ENCODE data around the gene NLRP6.
"Not testable (repeated sequence)": the region's sequence is repeated elsewhere in the genome, so short reads cannot be mapped to it uniquely, and the experiment has no call there.

NLRP6 gene

DNA sequence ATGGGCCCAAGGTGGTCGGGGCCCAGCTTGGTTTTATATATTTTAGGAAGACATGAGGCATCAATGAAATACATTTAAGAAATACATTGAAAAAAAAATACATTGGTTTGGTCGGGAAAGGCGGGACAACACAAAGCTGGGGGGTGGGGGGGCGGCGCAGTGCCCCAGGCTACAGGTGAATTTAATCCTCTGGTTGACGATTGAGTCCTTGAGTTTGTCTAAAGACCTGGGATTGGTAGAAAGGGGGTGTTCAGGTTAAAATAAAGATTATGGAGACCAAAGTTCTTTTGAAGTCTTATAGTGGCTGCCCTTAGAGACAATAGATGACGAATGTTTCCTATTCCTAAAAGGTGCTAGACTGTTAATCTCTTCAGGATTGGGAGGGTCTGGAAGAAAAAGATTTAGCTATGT is 38.7 kb downstream of the NLRP6 start:
- no peaks in the 10 kb centered on the region for H3K9me3 ChIP-seq (replicated peaks; ENCODE audit: low read length)
- H3K4me1 ChIP-seq (ENCODE audit: control insufficient read depth, insufficient read depth, low read length), result peaks cover 14% of the 10 kb centered on the region
- H3K4me2 ChIP-seq (ENCODE audit: low read length), result no peak overlapping the region
- no peak overlapping the region for H3K9ac ChIP-seq (ENCODE audit: low read depth, low read length)
- no peaks in the 10 kb centered on the region for H3K36me3 ChIP-seq (ENCODE audit: insufficient read depth, low read length)
- no peak overlapping the region for H3K4me3 ChIP-seq (ENCODE audit: low read length)
- H3K27me3 ChIP-seq (ENCODE audit: control insufficient read depth, insufficient read depth, low read length), result no peaks in the 10 kb centered on the region

DNA sequence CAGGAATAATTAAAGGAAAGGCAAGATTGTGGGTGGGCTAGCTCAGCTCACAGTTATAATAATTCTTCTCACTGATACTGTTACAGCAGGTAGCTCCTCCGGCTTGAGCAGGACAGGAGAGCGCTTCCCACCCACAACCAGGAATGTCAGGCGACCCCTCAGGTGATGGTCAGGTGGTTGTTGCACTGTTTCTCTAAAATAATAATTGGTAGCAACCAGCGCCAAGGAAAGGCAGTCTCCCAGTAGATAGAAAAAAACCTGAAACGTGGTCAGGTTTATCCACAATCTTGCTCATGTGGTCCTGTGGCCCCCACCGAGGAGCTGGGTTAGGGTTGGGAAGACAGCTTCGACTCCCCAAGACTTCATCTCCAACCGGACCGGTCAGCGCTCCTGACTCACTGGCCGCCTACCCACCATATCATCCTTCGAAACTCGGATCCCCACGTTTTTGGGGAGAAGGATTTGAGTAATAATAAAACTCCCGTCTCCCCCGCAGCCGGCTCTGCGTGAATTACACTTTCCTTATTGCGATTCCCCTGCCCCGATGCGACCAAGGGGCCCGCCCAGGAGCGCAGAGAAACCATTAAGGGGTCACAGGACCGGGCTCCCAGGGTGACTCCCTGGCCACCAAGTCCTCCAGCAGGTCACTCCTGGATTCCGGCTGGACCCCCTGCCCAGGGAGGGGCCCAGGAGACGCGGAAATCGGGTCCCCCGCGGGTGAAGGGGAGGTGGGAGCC is 39.6 kb downstream of the NLRP6 start:
- H3K9ac ChIP-seq (ENCODE audit: low read depth, low read length); H3K27me3 ChIP-seq (ENCODE audit: control insufficient read depth, insufficient read depth, low read length); H3K36me3 ChIP-seq (ENCODE audit: insufficient read depth, low read length); H3K9me3 ChIP-seq (replicated peaks; ENCODE audit: low read length); H3K4me2 ChIP-seq (ENCODE audit: low read length); H3K4me3 ChIP-seq (ENCODE audit: low read length): not testable (repeated sequence)
- H3K4me1 ChIP-seq (ENCODE audit: control insufficient read depth, insufficient read depth, low read length), result peaks cover 12% of the 10 kb centered on the region

DNA sequence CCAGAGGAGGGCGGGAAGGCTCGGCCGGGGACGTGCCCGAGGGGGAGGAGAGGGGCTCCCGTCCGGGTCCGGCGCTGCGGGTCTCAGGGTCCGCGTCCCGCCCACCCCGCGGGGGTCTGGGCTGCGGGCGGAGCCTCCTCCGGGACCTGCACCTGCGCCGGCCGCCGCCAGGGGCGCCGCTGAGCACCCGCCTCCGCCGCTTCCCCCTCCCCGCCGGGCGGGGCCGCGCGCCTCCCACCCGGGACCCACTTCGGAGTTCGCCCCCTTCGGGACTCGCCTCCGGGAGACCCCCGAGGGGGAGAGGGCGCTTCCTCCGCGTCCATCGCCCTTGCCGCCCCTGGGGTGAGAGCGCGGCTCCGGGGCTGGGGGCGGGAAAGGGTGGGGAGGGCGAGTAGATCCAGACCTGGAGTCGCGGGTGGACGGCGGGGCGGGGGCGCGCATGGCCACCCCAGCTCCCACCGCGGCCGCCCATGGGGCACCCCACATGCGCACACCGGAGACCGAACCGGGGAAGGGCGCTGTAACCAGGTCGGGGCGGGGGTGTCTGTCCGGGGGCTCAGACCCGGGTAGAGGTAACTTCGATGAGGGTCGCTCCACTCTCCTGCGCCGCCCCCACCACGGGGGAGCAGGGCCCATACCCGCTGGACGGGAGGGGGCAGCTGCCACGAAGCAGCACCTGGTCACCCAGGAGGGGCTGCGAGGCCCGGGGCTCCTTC is 40.4 kb downstream of the NLRP6 start:
- H3K36me3 ChIP-seq (ENCODE audit: insufficient read depth, low read length); H3K9me3 ChIP-seq (replicated peaks; ENCODE audit: low read length); H3K27me3 ChIP-seq (ENCODE audit: control insufficient read depth, insufficient read depth, low read length); H3K4me1 ChIP-seq (ENCODE audit: control insufficient read depth, insufficient read depth, low read length): not testable (repeated sequence)
- Histone ChIP-seq H3K9ac (ENCODE audit: low read depth, low read length) (peak overlapping the region; percentile 87), H3K4me3 (ENCODE audit: low read length) (peak overlapping the region; percentile 94), H3K4me2 (ENCODE audit: low read length) (peak overlapping the region; percentile 85)

DNA sequence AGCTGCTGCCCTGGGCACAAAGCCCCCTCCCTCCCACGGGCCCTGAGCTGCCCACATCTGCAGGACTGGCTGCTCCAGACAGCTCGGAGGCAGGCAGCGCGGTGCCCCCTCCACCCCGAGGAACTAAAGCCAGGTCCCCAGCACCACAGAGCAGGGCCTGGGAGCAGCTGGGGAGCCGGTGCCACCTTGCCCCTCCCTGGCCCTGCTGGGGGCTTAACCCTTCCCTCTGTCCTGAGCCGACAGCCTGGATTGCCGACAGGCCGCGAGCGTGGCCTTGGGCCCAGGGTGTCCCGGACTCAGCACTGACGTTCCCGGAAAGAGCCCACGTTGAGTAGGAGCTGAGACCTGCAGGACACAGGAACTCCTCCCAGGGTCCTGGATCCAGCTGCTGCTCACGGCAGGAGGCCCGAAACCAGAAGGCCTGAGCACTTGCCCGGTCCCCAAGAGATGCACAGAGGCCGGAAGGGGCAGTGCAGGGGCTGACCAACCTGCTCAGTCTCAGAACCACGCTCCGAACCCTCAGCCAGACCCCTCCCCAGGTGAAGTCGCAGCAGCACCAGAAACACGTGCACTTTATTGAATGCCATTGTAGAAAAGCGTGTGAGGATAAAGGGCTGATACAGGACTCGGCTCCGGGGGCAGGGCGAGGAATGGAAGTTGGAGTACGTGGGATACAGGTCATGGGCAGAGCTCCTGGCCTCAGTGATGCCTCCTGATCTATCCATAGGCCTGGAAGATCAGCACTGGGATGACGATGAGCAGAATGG is 41.1 kb downstream of the NLRP6 start:
- H3K27me3 ChIP-seq (ENCODE audit: control insufficient read depth, insufficient read depth, low read length); H3K36me3 ChIP-seq (ENCODE audit: insufficient read depth, low read length); H3K4me1 ChIP-seq (ENCODE audit: control insufficient read depth, insufficient read depth, low read length); H3K9me3 ChIP-seq (replicated peaks; ENCODE audit: low read length): not testable (repeated sequence)
- H3K4me2 ChIP-seq (ENCODE audit: low read length), result peak overlapping the region; percentile 85
- peak overlapping the region; percentile 87 for H3K9ac ChIP-seq (ENCODE audit: low read depth, low read length)
- H3K4me3 ChIP-seq (ENCODE audit: low read length), result peak overlapping the region; percentile 94

DNA sequence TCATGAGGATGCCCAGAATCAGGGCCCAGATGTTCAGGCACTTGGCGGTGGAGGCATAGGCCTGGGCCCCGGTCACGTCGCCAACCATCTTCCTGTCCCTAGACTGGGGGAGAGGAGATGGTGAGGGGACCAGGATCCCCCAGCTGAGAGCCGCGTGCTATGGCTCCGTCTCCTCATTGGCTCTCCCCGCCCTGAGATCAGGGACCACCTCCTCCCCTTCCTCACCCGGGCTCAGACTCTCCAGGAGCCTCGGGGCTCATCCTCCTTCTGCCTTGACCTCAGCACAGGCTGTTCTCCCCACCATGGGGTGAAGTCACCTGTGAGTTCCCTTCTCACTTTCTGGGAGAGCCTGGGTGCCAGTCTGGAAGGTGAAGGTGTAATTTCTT is 41.7 kb downstream of the NLRP6 start:
- not testable (repeated sequence) for H3K4me1 ChIP-seq (ENCODE audit: control insufficient read depth, insufficient read depth, low read length); H3K36me3 ChIP-seq (ENCODE audit: insufficient read depth, low read length); H3K27me3 ChIP-seq (ENCODE audit: control insufficient read depth, insufficient read depth, low read length); H3K9me3 ChIP-seq (replicated peaks; ENCODE audit: low read length)
- H3K4me3 ChIP-seq (ENCODE audit: low read length), result peak overlapping the region; percentile 94
- H3K9ac ChIP-seq (ENCODE audit: low read depth, low read length), result peak overlapping the region; percentile 87
- peak overlapping the region; percentile 85 for H3K4me2 ChIP-seq (ENCODE audit: low read length)

DNA sequence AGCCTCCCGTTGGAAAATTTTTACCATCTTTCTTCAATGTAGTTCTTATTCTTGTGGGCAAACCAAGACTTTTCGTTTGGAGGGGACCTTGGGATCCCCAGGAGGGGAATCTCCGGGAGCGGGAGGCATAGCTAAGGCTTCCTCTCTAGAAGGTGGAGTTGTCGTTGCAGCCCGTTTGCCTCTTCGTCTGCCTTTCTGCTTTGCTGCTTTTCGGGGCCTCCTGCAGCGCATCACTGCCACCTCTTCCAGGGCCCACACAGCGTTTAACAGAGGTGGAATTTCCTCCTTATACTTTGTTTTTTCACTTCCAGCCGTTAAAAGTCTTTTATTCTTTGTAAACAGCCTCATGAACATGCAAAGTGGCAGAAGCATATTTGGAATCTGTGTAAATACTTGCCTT is 45.9 kb downstream of the NLRP6 start:
- Histone ChIP-seq H3K4me1 (ENCODE audit: control insufficient read depth, insufficient read depth, low read length) (peaks cover 26% of the 10 kb centered on the region), H3K4me2 (ENCODE audit: low read length) (no peak overlapping the region)

DNA sequence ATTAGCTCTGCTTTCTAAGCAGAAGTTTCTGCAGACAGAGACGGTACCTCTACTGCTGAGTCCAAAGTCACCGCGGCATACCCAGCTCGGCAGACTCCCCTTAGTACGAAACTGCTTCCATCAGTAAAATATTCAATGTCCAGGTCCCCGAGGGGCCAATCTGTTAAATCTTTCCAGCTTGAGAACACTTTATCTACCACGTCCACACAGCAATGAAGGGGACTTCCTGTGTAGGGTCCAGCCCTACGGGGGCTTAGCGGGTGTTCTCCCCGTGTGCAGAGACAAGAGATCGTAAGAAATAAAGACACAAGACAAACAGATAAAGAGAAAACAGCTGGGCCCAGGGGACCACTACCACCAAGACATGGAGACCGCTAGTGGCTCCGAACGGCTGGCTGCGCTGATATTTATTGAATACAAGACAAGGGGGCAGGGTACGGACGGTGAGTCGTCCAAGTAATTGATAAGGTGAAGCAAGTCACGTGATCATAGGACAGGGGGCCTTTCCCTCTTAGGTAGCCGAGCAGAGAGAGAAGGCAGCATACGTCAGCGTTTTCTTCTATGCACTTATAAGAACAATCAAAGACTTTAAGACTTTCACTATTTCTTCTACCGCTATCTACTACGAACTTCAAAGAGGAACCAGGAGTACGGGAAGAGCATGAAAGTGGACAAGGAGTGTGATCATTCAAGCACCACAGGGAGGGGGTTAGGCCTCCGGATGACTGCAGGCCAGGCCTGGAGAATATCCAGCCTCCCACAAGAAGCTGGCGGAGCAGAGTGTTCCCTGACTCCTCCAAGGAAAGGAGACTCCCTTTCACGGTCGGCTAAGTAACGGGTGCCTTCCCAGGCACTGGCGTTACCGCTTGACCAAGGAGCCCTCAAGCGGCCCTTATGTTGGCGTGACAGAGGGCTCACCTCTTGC is 46.6 kb downstream of the NLRP6 start:
- not testable (repeated sequence) for H3K36me3 ChIP-seq (ENCODE audit: insufficient read depth, low read length); H3K9ac ChIP-seq (ENCODE audit: low read depth, low read length); H3K9me3 ChIP-seq (replicated peaks; ENCODE audit: low read length); H3K4me2 ChIP-seq (ENCODE audit: low read length); H3K27me3 ChIP-seq (ENCODE audit: control insufficient read depth, insufficient read depth, low read length); H3K4me3 ChIP-seq (ENCODE audit: low read length)
- H3K4me1 ChIP-seq (ENCODE audit: control insufficient read depth, insufficient read depth, low read length), result peaks cover 26% of the 10 kb centered on the region

More for the DNA sequence above, 45.9 kb downstream of the NLRP6 start:
- Histone ChIP-seq H3K9ac (ENCODE audit: low read depth, low read length) (no peak overlapping the region), H3K9me3 (replicated peaks; ENCODE audit: low read length) (no peaks in the 10 kb centered on the region), H3K27me3 (ENCODE audit: control insufficient read depth, insufficient read depth, low read length) (no peaks in the 10 kb centered on the region), H3K36me3 (ENCODE audit: insufficient read depth, low read length) (no peaks in the 10 kb centered on the region), H3K4me3 (ENCODE audit: low read length) (no peak overlapping the region)

DNA sequence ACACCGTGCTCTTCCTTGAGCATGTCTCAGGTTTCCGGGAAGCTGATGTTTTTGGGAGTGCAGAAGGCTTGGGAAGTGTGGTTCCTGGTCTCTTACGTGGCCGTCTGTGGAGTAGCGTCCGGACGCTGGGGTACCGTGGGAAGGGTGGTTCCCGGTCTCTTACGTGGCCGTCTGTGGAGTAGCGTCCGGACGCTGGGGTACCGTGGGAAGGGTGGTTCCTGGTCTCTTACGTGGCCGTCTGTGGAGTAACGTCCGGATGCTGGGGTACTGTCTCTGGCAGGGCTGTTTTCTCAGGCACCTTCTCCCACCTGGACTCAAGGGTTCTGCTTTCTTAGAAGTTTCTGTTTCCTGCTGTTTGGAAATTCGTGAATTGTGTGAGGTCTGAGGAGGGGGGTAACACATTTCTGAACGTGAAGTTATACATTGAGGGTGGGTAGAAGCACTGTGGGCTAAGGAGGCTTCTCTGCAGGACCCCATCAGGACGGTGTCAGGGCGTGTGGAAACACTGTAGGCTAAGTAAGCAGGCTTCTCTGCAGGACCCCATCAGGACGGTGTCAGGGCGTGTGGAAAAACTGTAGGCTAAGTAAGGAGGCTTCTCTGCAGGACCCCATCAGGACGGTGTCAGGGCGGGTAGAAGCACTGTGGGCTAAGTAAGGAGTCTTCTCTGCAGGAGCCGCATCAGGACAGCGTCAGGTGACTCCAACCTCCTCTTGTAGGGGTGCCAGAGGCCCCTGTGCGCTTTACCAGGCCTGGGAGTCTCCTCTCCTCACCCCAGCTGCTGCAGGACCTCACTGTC is 47.8 kb downstream of the NLRP6 start:
- no peaks in the 10 kb centered on the region for H3K36me3 ChIP-seq (ENCODE audit: insufficient read depth, low read length)
- H3K27me3 ChIP-seq (ENCODE audit: control insufficient read depth, insufficient read depth, low read length), result peaks cover 4% of the 10 kb centered on the region
- H3K4me3 ChIP-seq (ENCODE audit: low read length), result no peak overlapping the region
- peaks cover 24% of the 10 kb centered on the region for H3K4me1 ChIP-seq (ENCODE audit: control insufficient read depth, insufficient read depth, low read length)
- no peaks in the 10 kb centered on the region for H3K9me3 ChIP-seq (replicated peaks; ENCODE audit: low read length)
- no peak overlapping the region for H3K4me2 ChIP-seq (ENCODE audit: low read length)
- H3K9ac ChIP-seq (ENCODE audit: low read depth, low read length), result no peak overlapping the region

DNA sequence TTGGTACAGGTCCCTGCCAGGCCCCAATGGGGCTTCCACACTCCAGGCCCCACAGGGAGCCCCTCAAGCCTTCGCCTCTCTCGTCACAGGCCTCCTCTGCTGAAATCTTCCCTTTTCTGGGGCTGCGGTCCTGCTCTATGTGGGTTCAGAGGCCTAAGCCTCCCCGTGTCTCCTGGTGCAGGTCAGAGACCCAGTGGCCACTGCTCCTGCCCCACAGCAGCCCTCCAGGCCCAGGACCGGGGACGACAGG is 48.3 kb downstream of the NLRP6 start:
- Histone ChIP-seq H3K4me2 (ENCODE audit: low read length) (peak overlapping the region; percentile 71), H3K36me3 (ENCODE audit: insufficient read depth, low read length) (no peaks in the 10 kb centered on the region), H3K4me1 (ENCODE audit: control insufficient read depth, insufficient read depth, low read length) (peaks cover 22% of the 10 kb centered on the region), H3K9me3 (replicated peaks; ENCODE audit: low read length) (no peaks in the 10 kb centered on the region), H3K4me3 (ENCODE audit: low read length) (no peak overlapping the region), H3K9ac (ENCODE audit: low read depth, low read length) (peak overlapping the region; percentile 13), H3K27me3 (ENCODE audit: control insufficient read depth, insufficient read depth, low read length) (peaks cover 4% of the 10 kb centered on the region)

DNA sequence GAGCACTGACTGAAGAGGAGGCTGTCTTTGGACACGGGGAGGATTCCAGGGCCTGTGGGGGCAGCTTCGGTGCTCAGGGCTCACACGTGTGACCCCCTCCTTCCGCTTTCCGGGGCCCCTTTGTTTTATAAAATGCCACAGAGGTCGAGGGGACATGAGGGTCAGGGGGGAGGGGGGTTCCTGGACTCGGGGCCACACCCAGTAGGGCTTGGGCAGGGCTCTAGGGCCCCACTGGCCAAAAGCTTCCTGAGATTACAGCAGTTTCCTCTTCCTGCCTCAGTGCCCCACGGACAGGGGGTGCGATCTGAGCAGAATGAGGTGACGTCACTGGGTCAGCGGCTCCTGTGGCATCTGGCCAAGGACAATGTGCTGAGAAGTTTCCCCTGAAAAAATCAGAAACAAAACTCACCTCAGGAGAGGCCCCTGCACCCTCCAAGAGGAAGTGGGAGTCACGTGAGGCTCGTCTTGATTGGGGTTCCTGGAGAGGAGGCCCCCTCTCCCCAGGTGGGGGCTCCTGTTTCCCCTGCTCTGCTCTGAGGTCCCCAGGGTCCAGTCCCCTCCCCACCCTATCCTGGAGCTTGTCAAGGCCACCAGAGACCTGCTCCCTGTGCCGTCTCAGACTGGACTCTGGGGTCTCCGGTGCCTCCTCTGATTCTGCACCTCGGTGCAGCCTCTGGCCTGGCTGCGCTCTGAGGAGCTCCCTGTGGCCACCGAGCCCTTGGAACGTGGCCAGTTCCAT is 48.8 kb downstream of the NLRP6 start:
- Histone ChIP-seq H3K4me3 (ENCODE audit: low read length) (peak overlapping the region; percentile 49), H3K9ac (ENCODE audit: low read depth, low read length) (peak overlapping the region; percentile 13), H3K27me3 (ENCODE audit: control insufficient read depth, insufficient read depth, low read length) (peaks cover 4% of the 10 kb centered on the region), H3K4me1 (ENCODE audit: control insufficient read depth, insufficient read depth, low read length) (peaks cover 22% of the 10 kb centered on the region), H3K9me3 (replicated peaks; ENCODE audit: low read length) (no peaks in the 10 kb centered on the region), H3K4me2 (ENCODE audit: low read length) (peak overlapping the region; percentile 71), H3K36me3 (ENCODE audit: insufficient read depth, low read length) (no peaks in the 10 kb centered on the region)

Measured in skeletal muscle satellite cell (primary cell).